Measurements from ENCODE around the gene DCBLD2.
"Not testable (repeated sequence)": the region's sequence is repeated elsewhere in the genome, so short reads cannot be mapped to it uniquely, and the experiment has no call there.

The DCBLD2 gene

DNA sequence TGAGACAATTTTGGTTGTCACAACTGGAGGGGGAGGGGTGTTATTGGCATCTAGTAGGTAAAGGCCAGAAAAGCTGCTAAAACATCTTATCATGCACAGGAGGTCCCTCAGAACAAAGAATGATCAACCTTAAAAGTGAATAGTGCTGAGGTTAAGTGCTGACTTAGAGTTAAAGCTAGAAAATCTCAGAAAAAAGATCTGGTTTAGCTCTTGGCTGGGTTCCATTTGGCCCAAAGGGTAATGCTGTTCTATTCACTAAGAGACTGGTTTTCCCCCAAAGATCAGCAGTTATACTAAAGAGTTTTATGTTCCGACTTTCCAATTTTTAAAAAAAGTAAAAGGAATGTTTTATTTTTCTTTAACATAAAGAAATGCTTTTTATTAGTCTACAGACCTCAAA, 15.6 kb downstream of the DCBLD2 start:
- Histone ChIP-seq H3K4me2 (ENCODE audit: insufficient read depth, low read length, poor library complexity, severe bottlenecking) (no peak overlapping the region), H4K91ac (ENCODE audit: low read depth, low read length, poor library complexity) (no peak overlapping the region), H3K27ac (replicated peaks; ENCODE audit: low read length) (no peak overlapping the region), H3K9ac (ENCODE audit: low read depth, low read length, poor library complexity) (no peak overlapping the region), H3K36me3 (replicated peaks in 1 of 2; ENCODE audit: control insufficient read depth in 2 of 2, insufficient read depth in 2 of 2, low read length in 2 of 2) (peaks cover 2 to 54% of the 10 kb centered on the region in 2 donors), H3K4me1 (ENCODE audit: control insufficient read depth in 2 of 2, insufficient read depth in 1 of 2, low read depth in 1 of 2, low read length in 2 of 2) (peaks cover 0 to 6% of the 10 kb centered on the region in 2 donors), H2BK5ac (ENCODE audit: low read length) (no peak overlapping the region), H3K27me3 (ENCODE audit: control insufficient read depth in 3 of 3, insufficient read depth in 3 of 3, low read depth in 1 of 3, low read length in 3 of 3) (no peaks in the 10 kb centered on the region), H3K79me1 (ENCODE audit: low read depth, low read length) (peaks cover 5% of the 10 kb centered on the region), H2AFZ (ENCODE audit: low read length) (no peak overlapping the region), H2BK15ac (ENCODE audit: low read length) (no peak overlapping the region), H3K4me3 (ENCODE audit: low read length in 2 of 2) (no peak overlapping the region), H2AK5ac (ENCODE audit: low read depth, low read length) (no peak overlapping the region), H3K9me3 (replicated peaks in 1 of 2; ENCODE audit: control insufficient read depth in 2 of 2, insufficient read depth in 1 of 2, low read depth in 1 of 2, low read length in 2 of 2) (peaks cover 0 to 8% of the 10 kb centered on the region in 2 donors), H3K4ac (ENCODE audit: low read length) (no peak overlapping the region), H2BK12ac (ENCODE audit: low read length) (no peak overlapping the region), H4K8ac (ENCODE audit: low read depth, low read length) (no peak overlapping the region), H3K14ac (ENCODE audit: low read length) (no peak overlapping the region), H2BK120ac (ENCODE audit: low read depth, low read length) (no peak overlapping the region), H3K18ac (ENCODE audit: low read length) (no peak overlapping the region), H3K23ac (ENCODE audit: low read depth, low read length, poor library complexity) (no peak overlapping the region)
- DNase-seq (ENCODE audit: low spot score): no peak
- WGBS, 2 donors (ENCODE audit: extremely low coverage in 2 of 2, insufficient read length in 2 of 2, insufficient replicate concordance in 1 of 2): no CpG with 5 or more reads among the region's 1 CpG

DNA sequence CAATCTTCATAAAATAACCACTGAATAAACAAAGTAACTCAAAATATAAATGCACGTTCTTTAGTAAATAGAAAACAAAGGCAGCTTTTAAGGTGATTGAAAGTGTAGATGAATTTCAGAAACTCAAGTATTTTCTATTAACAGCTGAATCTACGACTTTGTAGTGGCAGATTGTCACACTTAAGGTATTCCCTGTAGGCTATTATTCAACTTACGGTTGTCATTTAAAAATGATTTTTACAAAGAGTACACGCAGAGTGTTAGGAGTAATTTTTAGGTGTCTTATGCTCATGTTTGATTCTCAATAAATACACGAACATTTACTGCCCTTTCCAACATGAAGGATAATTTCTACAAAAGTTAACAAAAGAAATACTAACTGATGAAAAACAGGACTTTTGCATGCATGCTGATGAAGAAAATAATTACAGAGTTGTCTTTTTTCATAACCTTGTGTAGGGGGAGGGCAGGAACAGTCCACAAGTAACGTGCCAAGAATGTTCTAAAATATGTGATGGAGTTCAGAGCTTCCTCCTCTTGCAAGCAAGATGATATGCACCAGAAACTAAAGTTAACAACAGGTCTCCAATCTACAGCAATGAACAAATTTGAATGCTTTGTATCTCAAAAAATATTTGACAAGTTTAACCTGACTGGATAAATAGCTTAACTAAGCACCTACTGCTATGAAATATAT, 16.7 kb downstream of the DCBLD2 start:
- Histone ChIP-seq H4K8ac (ENCODE audit: low read depth, low read length) (no peak overlapping the region), H3K27me3 (ENCODE audit: control insufficient read depth in 3 of 3, insufficient read depth in 3 of 3, low read depth in 1 of 3, low read length in 3 of 3) (no peaks in the 10 kb centered on the region), H4K91ac (ENCODE audit: low read depth, low read length, poor library complexity) (no peak overlapping the region), H2AK5ac (ENCODE audit: low read depth, low read length) (no peak overlapping the region), H3K4me2 (ENCODE audit: insufficient read depth, low read length, poor library complexity, severe bottlenecking) (no peak overlapping the region), H2BK120ac (ENCODE audit: low read depth, low read length) (no peak overlapping the region), H2BK5ac (ENCODE audit: low read length) (no peak overlapping the region), H3K79me1 (ENCODE audit: low read depth, low read length) (peaks cover 2% of the 10 kb centered on the region), H3K23ac (ENCODE audit: low read depth, low read length, poor library complexity) (no peak overlapping the region), H3K4me1 (ENCODE audit: control insufficient read depth in 2 of 2, insufficient read depth in 1 of 2, low read depth in 1 of 2, low read length in 2 of 2) (peaks cover 0 to 3% of the 10 kb centered on the region in 2 donors), H2BK12ac (ENCODE audit: low read length) (no peak overlapping the region), H3K36me3 (replicated peaks in 1 of 2; ENCODE audit: control insufficient read depth in 2 of 2, insufficient read depth in 2 of 2, low read length in 2 of 2) (peaks cover 3 to 54% of the 10 kb centered on the region in 2 donors), H3K9ac (ENCODE audit: low read depth, low read length, poor library complexity) (no peak overlapping the region), H3K14ac (ENCODE audit: low read length) (no peak overlapping the region), H3K9me3 (replicated peaks in 1 of 2; ENCODE audit: control insufficient read depth in 2 of 2, insufficient read depth in 1 of 2, low read depth in 1 of 2, low read length in 2 of 2) (peaks cover 0 to 10% of the 10 kb centered on the region in 2 donors), H3K27ac (replicated peaks; ENCODE audit: low read length) (no peak overlapping the region), H2BK15ac (ENCODE audit: low read length) (no peak overlapping the region), H3K4ac (ENCODE audit: low read length) (no peak overlapping the region), H3K18ac (ENCODE audit: low read length) (no peak overlapping the region), H3K4me3 (ENCODE audit: low read length in 2 of 2) (no peak overlapping the region), H2AFZ (ENCODE audit: low read length) (no peak overlapping the region)
- WGBS, 2 donors (ENCODE audit: extremely low coverage in 2 of 2, insufficient read length in 2 of 2, insufficient replicate concordance in 1 of 2): no CpG with 5 or more reads among the region's 6 CpGs
- DNase-seq (ENCODE audit: low spot score): no peak

GRCh38 chr3:98882614-98883333, 18.7 kb downstream of the DCBLD2 start:
- H3K9me3 ChIP-seq (replicated peaks in 1 of 2; ENCODE audit: control insufficient read depth in 2 of 2, insufficient read depth in 1 of 2, low read depth in 1 of 2, low read length in 2 of 2): peaks cover 0 to 14% of the 10 kb centered on the region in 2 donors
- not testable (repeated sequence) for H3K4ac ChIP-seq (ENCODE audit: low read length)
- no CpG with 5 or more reads among the region's 5 CpGs for WGBS, 2 donors (ENCODE audit: extremely low coverage in 2 of 2, insufficient read length in 2 of 2, insufficient replicate concordance in 1 of 2)

DNA sequence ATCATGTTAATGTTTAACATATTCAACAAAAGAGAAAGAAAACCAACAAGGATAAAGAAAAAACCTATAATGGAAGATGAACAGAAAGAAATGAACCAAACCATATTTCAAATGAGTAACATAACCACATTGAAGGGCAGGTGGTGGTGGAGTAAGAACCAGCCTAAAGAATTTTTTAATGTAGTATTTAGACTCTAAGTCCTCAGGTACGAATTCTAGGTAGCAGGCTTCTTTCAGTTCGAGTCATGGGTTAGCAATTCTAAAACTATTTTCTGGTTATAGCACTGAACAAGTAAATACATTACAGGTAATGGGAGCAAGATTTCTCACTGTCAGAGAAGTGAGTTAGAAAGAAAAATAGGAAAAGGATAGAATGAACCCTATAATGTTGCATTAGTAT, 24.4 kb downstream of the DCBLD2 start:
- Histone ChIP-seq H2AK5ac (ENCODE audit: low read depth, low read length) (no peak overlapping the region), H3K4ac (ENCODE audit: low read length) (no peak overlapping the region), H2BK15ac (ENCODE audit: low read length) (no peak overlapping the region), H3K27me3 (ENCODE audit: control insufficient read depth in 3 of 3, insufficient read depth in 3 of 3, low read depth in 1 of 3, low read length in 3 of 3) (no peaks in the 10 kb centered on the region), H3K4me3 (ENCODE audit: low read length in 2 of 2) (no peak overlapping the region), H3K14ac (ENCODE audit: low read length) (no peak overlapping the region), H3K36me3 (replicated peaks in 1 of 2; ENCODE audit: control insufficient read depth in 2 of 2, insufficient read depth in 2 of 2, low read length in 2 of 2) (peaks cover 8 to 99% of the 10 kb centered on the region in 2 donors), H4K91ac (ENCODE audit: low read depth, low read length, poor library complexity) (no peak overlapping the region), H2BK12ac (ENCODE audit: low read length) (no peak overlapping the region), H4K8ac (ENCODE audit: low read depth, low read length) (no peak overlapping the region), H3K9me3 (replicated peaks in 1 of 2; ENCODE audit: control insufficient read depth in 2 of 2, insufficient read depth in 1 of 2, low read depth in 1 of 2, low read length in 2 of 2) (peaks cover 1 to 33% of the 10 kb centered on the region in 2 donors), H3K4me1 (ENCODE audit: control insufficient read depth in 2 of 2, insufficient read depth in 1 of 2, low read depth in 1 of 2, low read length in 2 of 2) (no peaks in the 10 kb centered on the region), H3K18ac (ENCODE audit: low read length) (no peak overlapping the region), H3K4me2 (ENCODE audit: insufficient read depth, low read length, poor library complexity, severe bottlenecking) (no peak overlapping the region), H3K27ac (replicated peaks; ENCODE audit: low read length) (no peak overlapping the region), H2AFZ (ENCODE audit: low read length) (no peak overlapping the region), H2BK5ac (ENCODE audit: low read length) (no peak overlapping the region), H3K23ac (ENCODE audit: low read depth, low read length, poor library complexity) (no peak overlapping the region), H2BK120ac (ENCODE audit: low read depth, low read length) (no peak overlapping the region), H3K79me1 (ENCODE audit: low read depth, low read length) (no peaks in the 10 kb centered on the region), H3K9ac (ENCODE audit: low read depth, low read length, poor library complexity) (no peak overlapping the region)
- WGBS, 2 donors (ENCODE audit: extremely low coverage in 2 of 2, insufficient read length in 2 of 2, insufficient replicate concordance in 1 of 2): no CpG with 5 or more reads among the region's 2 CpGs
- DNase-seq (ENCODE audit: low spot score): no peak

More at GRCh38 chr3:98882614-98883333, 18.7 kb downstream of the DCBLD2 start:
- not testable (repeated sequence) for H2BK15ac ChIP-seq (ENCODE audit: low read length); H3K79me1 ChIP-seq (ENCODE audit: low read depth, low read length); H3K4me1 ChIP-seq (ENCODE audit: control insufficient read depth in 2 of 2, insufficient read depth in 1 of 2, low read depth in 1 of 2, low read length in 2 of 2); H3K23ac ChIP-seq (ENCODE audit: low read depth, low read length, poor library complexity); DNase-seq (ENCODE audit: low spot score); H3K14ac ChIP-seq (ENCODE audit: low read length); H3K4me3 ChIP-seq (ENCODE audit: low read length in 2 of 2); H3K27me3 ChIP-seq (ENCODE audit: control insufficient read depth in 3 of 3, insufficient read depth in 3 of 3, low read depth in 1 of 3, low read length in 3 of 3); H4K8ac ChIP-seq (ENCODE audit: low read depth, low read length); H2BK120ac ChIP-seq (ENCODE audit: low read depth, low read length); H3K4me2 ChIP-seq (ENCODE audit: insufficient read depth, low read length, poor library complexity, severe bottlenecking); H2AK5ac ChIP-seq (ENCODE audit: low read depth, low read length); H2AFZ ChIP-seq (ENCODE audit: low read length); H2BK12ac ChIP-seq (ENCODE audit: low read length); H2BK5ac ChIP-seq (ENCODE audit: low read length); H3K18ac ChIP-seq (ENCODE audit: low read length); H3K27ac ChIP-seq (replicated peaks; ENCODE audit: low read length); H4K91ac ChIP-seq (ENCODE audit: low read depth, low read length, poor library complexity); H3K9ac ChIP-seq (ENCODE audit: low read depth, low read length, poor library complexity)
- peaks cover 7 to 57% of the 10 kb centered on the region in 2 donors for H3K36me3 ChIP-seq (replicated peaks in 1 of 2; ENCODE audit: control insufficient read depth in 2 of 2, insufficient read depth in 2 of 2, low read length in 2 of 2)
